GM12864 (cell line): ENCODE data around the gene MEIKIN.
"Not testable (repeated sequence)": the region's sequence is repeated elsewhere in the genome, so short reads cannot be mapped to it uniquely, and the experiment has no call there.

ENCODE experiments used
- DNase-seq: peaks from one replicate; pipeline ENCODE4 v3.0.0-alpha.2; 2011; ENCODE audit warnings: low read depth
- H3K4me3 ChIP-seq: 2 replicates; pipeline ENCODE4 v1.5.1; 2011; ENCODE audit warnings: mild to moderate bottlenecking, low read depth, low read length, control low read depth
- CTCF ChIP-seq: IDR thresholded peaks from 2 replicates; pipeline ENCODE4 v1.5.1; 2011; ENCODE audit warnings: low read depth, mild to moderate bottlenecking, moderate library complexity, low read length, control low read depth, inconsistent platforms; ENCODE audit errors: missing control alignments

MEIKIN gene

GRCh38 chr5:131787736-131788135 is 157.7 kb downstream of the MEIKIN start:
- no peak for TF ChIP-seq CTCF
- H3K4me3 ChIP-seq: no peak overlapping the region
- no peak for DNase-seq

GRCh38 chr5:131786900-131787692 is 158.4 kb downstream of the MEIKIN start:
- no peak for TF ChIP-seq CTCF
- DNase-seq: no peak
- H3K4me3 ChIP-seq: no peak overlapping the region

- no peak overlapping the region for H3K4me3 ChIP-seq
- no peak for DNase-seq
- TF ChIP-seq CTCF: no peak
These were observed 159.4 kb downstream of the MEIKIN start for GRCh38 chr5:131786036-131786435.

- no peak for DNase-seq
- no peak for TF ChIP-seq CTCF
- no peak overlapping the region for H3K4me3 ChIP-seq
These were observed 161.6 kb downstream of the MEIKIN start for GRCh38 chr5:131783874-131784273.

GRCh38 chr5:131783357-131783756 is 162.1 kb downstream of the MEIKIN start:
- TF ChIP-seq CTCF: no peak
- H3K4me3 ChIP-seq: no peak overlapping the region
- DNase-seq: no peak

GRCh38 chr5:131782717-131783116 is 162.7 kb downstream of the MEIKIN start:
- no peak for DNase-seq
- H3K4me3 ChIP-seq: no peak overlapping the region
- no peak for TF ChIP-seq CTCF

GRCh38 chr5:131778141-131778540 is 167.3 kb downstream of the MEIKIN start:
- not testable (repeated sequence) for DNase-seq, H3K4me3 ChIP-seq
